Astrocyte (in vitro differentiated cells and primary cell): ENCODE results near the gene RETREG2.

Source experiments
- CTCF ChIP-seq: IDR thresholded peaks from 2 replicates; pipeline ENCODE4 v1.5.1; 2011; ENCODE audit warnings: low read depth, mild to moderate bottlenecking, inconsistent platforms, low read length, moderate library complexity; ENCODE audit not compliant: insufficient read depth
- EZH2 ChIP-seq: IDR thresholded peaks from 2 replicates; pipeline ENCODE4 v1.6.1; 2012; ENCODE audit warnings: mild to moderate bottlenecking, low read length, inconsistent platforms; ENCODE audit not compliant: insufficient read depth

GRCh38 chr2:219205981-219206327, 27.9 kb downstream of the RETREG2 start:
- TF ChIP-seq CTCF (no peak), EZH2 (no peak)
